Common myeloid progenitor, CD34-positive (primary cell): ENCODE results near the gene GPR148.

Experiments
- CTCF ChIA-PET: fragments of 350-600 bp; sonication (Branson Sonifier 250); formaldehyde crosslinking; loops from one replicate; lab custom pipeline; 2021; ENCODE audit warnings: antibody characterized with exemption; lab: Charles Lee
- POLR2A ChIA-PET: fragments of 350-600 bp; sonication (Branson Sonifier 250); formaldehyde crosslinking; loops from one replicate; lab custom pipeline; 2021; ENCODE audit warnings: antibody characterized with exemption; lab: Charles Lee
- DNase-seq, 3 donors: peaks; one replicate each; pipeline versions ENCODE4 v3.0.0 to v3.0.0-alpha.2; 2013
- H3K27ac ChIP-seq, 2 experiments: 1 replicate in 1 of 2; 2 replicates in 1 of 2; pipeline ENCODE4 v1.7.0; 2013; ENCODE audit warnings: inconsistent platforms in 2 of 2, low read length in 2 of 2, mild to moderate bottlenecking in 2 of 2, low read depth in 1 of 2, moderate library complexity in 1 of 2; ENCODE audit not compliant: severe bottlenecking in 2 of 2, insufficient read depth in 1 of 2, poor library complexity in 1 of 2
- H3K27me3 ChIP-seq, 5 experiments: replicated peaks in 2 of 5; 1 replicate in 3 of 5; 2 replicates in 2 of 5; pipeline versions ENCODE4 v1.6.1 to v1.7.0; 2013; ENCODE audit warnings: low read length in 4 of 5, mild to moderate bottlenecking in 2 of 5, moderate library complexity in 2 of 5, inconsistent platforms in 1 of 5; ENCODE audit not compliant: insufficient read depth in 5 of 5, control insufficient read depth in 4 of 5
- H3K36me3 ChIP-seq, 4 experiments: 1 replicate in 2 of 4; 2 replicates in 2 of 4; pipeline versions ENCODE4 v1.6.1 to v1.7.0; 2013; ENCODE audit warnings: low read length in 3 of 4, control low read depth in 1 of 4, mild to moderate bottlenecking in 1 of 4; ENCODE audit not compliant: control insufficient read depth in 4 of 4, insufficient read depth in 4 of 4
- H3K4me1 ChIP-seq, 4 experiments: 1 replicate in 3 of 4; 2 replicates in 1 of 4; pipeline versions ENCODE4 v1.6.1 to v1.7.1; 2013; ENCODE audit warnings: low read length in 3 of 4, mild to moderate bottlenecking in 3 of 4, control low read depth in 1 of 4, inconsistent platforms in 1 of 4, moderate library complexity in 1 of 4; ENCODE audit not compliant: control insufficient read depth in 4 of 4, insufficient read depth in 4 of 4; ENCODE audit errors: control extremely low read depth in 1 of 4
- H3K4me3 ChIP-seq, 7 experiments: 1 replicate in 4 of 7; 2 replicates in 3 of 7; pipeline versions ENCODE4 v1.5.1 to v1.7.0; 2013; ENCODE audit warnings: mild to moderate bottlenecking in 7 of 7, low read length in 6 of 7, moderate library complexity in 6 of 7, inconsistent platforms in 2 of 7, low read depth in 2 of 7, control low read depth in 1 of 7; ENCODE audit not compliant: insufficient read depth in 4 of 7, control insufficient read depth in 1 of 7; ENCODE audit errors: extremely low read depth in 1 of 7
- H3K9me3 ChIP-seq, 5 experiments: 1 replicate in 4 of 5; 2 replicates in 1 of 5; pipeline versions ENCODE4 v1.6.1 to v1.7.1; 2013; ENCODE audit warnings: low read length in 4 of 5, mild to moderate bottlenecking in 2 of 5, inconsistent platforms in 1 of 5, low read depth in 1 of 5, moderate library complexity in 1 of 5; ENCODE audit not compliant: control insufficient read depth in 4 of 5, insufficient read depth in 2 of 5; ENCODE audit errors: control extremely low read depth in 1 of 5
- WGBS: methylation state at CpG from one replicate; pipeline ENCODE4 v1.1.5; 2013; ENCODE audit not compliant: insufficient coverage; 5-methylcytosine and 5-hydroxymethylcytosine counted together

GPR148 gene

DNA sequence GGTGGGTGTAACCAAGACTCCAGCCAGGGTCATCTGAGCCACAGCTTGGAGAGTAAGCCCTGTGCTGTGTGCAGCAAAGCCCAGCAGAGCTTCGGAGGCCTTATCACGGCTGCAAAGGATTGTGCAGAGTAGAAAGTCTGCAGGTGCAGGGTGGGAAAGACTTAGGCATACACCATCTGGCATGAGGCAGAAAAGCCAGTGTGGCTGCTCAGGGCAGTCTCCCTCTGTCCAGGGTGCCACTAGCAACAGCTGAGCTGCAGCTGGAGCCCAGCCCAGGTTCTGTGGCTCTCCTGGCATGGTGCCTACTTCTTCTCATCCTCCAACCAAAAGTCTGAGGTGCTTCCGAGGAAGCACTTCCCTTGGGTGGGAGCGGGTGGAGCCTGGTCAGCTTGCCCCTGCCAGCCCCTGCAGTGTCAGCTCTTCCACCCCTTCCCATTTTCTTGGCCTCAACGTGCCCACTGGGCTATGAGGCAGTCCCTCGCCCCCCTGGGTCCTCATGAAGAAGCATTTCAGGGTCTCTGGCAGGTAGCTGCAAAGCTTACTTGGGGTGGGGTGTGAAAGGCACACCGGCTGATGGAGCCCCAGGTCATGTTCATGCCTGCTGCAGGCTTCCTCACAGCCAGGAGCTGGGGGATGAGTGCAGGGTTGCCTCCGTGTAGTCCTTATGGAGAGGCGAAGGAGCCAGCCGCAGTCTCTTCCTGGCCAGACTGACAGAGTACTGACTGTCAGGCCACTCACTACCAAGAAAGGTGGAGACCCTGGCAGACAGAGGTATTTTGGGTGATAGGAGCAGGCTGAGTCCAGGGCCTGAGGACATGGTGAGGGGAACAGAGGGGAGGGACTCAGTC lies 31.3 kb downstream of the GPR148 start:
- Histone ChIP-seq H3K27ac (no peak overlapping the region), H3K36me3 (no peaks in the 10 kb centered on the region), H3K4me3 (no peak overlapping the region), H3K4me1 (peaks cover 0 to 9% (median 5%) of the 10 kb centered on the region in 4 experiments), H3K9me3 (no peaks in the 10 kb centered on the region), H3K27me3 (peaks cover 0 to 54% (median 11%) of the 10 kb centered on the region in 5 experiments)
- WGBS = 68% methylated on average over 7 of the region's 10 CpGs
- POLR2A ChIA-PET = no interaction called here
- no peak for DNase-seq
- CTCF ChIA-PET = interaction anchor here (1.2 kb wide), 1 partner anchor 32 kb away, joined by 5 read pairs; no protein-coding TSS in a partner anchor

DNA sequence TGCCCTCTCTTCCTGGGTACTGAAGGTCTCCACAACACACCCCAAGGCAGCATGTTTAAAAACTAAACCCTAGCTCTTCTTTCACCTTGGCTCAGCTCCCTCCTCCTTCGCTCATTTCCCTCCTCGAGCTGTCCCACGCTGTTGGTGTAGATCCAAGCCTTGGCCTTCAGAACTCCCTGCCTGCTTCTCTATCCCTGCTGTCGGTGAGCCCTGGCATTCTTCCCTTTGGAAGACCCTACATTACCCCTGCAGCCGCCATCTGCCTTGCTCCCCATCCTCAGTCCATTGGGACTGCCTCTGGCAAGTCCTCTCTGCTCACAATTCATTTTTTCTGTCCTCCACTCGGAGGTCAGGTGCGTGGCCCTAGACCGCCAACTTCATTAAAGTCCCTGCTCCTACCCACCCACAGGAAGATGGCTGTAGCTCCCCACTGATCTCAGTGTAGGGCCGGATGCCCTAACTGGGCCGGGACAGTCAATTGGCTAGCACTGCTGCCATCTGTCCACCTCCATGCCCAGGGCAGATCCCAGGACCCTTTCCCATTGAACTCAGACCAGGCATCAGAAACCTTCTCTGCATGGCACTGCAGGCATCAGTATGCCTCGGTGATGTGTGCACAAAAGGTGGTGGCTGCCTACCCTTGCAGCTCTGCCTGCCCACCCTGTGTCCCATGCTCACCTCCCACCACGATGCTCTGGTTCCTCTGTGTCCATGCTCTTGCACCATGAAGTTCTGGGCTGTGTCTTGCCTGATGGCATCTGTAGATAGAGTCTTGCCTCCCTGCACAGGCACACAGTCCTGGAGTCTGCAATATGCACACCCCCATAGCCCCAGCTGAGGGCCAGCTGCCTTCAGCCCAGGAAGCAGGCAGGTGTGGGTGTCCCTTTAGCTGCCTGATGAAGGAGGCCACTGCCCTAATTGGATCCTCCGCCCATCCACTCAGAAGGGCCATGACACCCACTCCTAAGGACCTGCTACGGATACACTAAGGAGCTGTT lies 32.2 kb downstream of the GPR148 start:
- H3K27ac ChIP-seq = no peak overlapping the region
- no peaks in the 10 kb centered on the region for H3K9me3 ChIP-seq
- WGBS = 86% methylated on average over 13 of the region's 14 CpGs
- no peak for DNase-seq
- peaks cover 0 to 45% (median 8%) of the 10 kb centered on the region in 5 experiments for H3K27me3 ChIP-seq
- ChIA-PET CTCF (interaction anchor here (1.2 kb wide), 2 partner anchors 33 to 37 kb away, joined by 3 to 5 read pairs; no protein-coding TSS in a partner anchor), POLR2A (no interaction called here)
- H3K4me3 ChIP-seq = no peak overlapping the region
- H3K4me1 ChIP-seq = peaks cover 0 to 5% (median 2%) of the 10 kb centered on the region in 4 experiments
- H3K36me3 ChIP-seq = no peaks in the 10 kb centered on the region

DNA sequence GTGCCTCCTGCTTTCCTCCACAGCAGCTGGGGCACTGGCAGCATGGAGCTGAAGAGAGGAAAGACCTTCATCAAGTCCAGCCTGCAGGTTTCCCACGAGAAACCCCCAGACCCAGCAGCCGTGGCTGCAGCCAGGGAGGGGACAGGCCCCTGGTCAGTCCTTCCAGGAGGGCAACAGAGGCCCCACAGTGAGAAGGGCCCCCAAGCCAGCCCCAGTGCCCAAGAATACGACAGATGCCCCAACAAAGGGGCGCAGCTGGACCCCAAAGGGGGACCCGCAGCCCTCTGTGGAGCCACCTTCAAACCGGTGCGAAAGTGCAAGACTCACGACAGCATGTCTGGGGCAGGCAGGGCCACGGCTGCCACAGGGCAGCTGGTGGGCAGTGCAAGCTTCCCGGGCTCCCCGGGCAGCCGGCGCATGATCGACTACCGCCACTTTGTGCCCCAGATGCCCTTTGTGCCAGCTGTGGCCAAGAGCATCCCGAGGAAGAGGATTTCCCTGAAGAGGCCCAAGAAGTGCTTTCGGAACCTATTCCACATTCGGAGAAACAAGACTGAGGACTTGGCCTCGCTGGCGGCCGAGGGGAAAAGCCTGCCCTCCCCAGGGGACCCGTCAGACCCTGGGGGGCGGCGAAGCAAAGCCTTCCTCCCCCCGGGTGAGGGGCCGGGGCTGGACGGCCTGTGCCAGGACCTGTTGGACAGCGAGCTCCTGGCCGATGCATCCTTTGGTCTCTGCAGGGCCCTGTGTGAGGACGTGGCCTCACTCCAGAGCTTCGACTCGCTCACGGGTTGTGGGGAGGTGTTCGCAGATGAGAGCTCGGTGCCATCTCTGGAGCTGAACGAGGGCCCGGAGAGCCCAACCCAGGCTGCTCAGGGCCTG lies 33.4 kb downstream of the GPR148 start:
- Histone ChIP-seq H3K9me3 (no peaks in the 10 kb centered on the region), H3K4me3 (no peak overlapping the region), H3K27me3 (peaks cover 0 to 34% (median 4%) of the 10 kb centered on the region in 5 experiments), H3K36me3 (no peaks in the 10 kb centered on the region), H3K4me1 (no peaks in the 10 kb centered on the region), H3K27ac (no peak overlapping the region)
- ChIA-PET POLR2A (no interaction called here), CTCF (interaction anchor here (1.2 to 1.4 kb wide), 2 partner anchors 36 to 37 kb away, joined by 3 read pairs; no protein-coding TSS in a partner anchor)
- WGBS = 89% methylated on average over 36 of the region's 37 CpGs
- no peak for DNase-seq

DNA sequence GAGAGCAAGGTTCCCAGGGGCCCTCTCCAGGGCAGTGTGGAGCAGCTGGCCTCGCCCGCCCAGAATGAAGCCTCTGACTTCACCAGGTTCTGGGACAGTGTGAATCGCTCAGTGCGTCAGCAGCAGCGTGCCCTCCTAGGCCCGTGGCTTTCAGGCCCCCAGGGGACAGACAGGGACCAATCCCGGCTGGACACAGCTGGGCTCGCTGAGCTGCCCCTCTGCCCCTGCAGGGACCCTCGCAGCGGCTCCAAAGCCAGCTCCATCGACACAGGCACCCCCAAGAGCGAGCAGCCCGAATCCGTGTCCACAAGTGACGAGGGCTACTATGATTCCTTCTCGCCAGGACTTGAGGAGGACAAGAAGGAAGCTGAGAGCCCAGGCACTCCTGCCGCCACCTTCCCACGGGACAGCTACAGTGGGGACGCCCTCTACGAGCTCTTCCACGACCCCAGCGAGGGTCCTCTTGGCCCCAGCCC lies 34.1 kb downstream of the GPR148 start:
- DNase-seq = no peak
- Histone ChIP-seq H3K4me3 (no peak overlapping the region), H3K9me3 (no peaks in the 10 kb centered on the region), H3K36me3 (no peaks in the 10 kb centered on the region), H3K27ac (no peak overlapping the region), H3K4me1 (no peaks in the 10 kb centered on the region), H3K27me3 (peaks cover 0 to 28% (median 4%) of the 10 kb centered on the region in 5 experiments)
- WGBS = 95% methylated on average over 22 of the region's 22 CpGs
- ChIA-PET POLR2A (no interaction called here), CTCF (interaction anchor here (1.4 to 1.5 kb wide), 2 partner anchors 34 to 37 kb away, joined by 3 to 4 read pairs; no protein-coding TSS in a partner anchor)

DNA sequence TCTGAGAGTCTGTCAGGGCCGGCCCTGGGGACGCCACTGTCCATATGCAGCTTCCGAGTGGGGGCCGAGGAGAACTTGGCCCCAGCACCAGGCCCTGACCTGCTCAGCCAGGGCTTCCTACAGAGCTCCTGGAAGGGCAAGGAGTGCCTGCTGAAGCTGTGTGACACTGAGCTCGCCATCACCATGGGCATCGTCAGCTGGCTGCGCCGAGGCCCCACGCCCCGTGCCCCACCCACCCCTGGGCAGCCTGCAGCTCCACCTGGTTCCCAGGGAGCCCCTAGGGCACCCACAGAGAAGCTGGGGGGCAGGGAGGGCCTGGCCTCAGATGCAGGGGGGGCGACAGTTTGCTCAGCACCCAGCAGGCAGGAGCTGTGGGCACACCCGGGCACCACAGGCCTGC lies 34.5 kb downstream of the GPR148 start:
- no peak for DNase-seq
- no peak overlapping the region for H3K27ac ChIP-seq
- no peaks in the 10 kb centered on the region for H3K9me3 ChIP-seq
- no peaks in the 10 kb centered on the region for H3K36me3 ChIP-seq
- CTCF ChIA-PET = interaction anchor here (1.5 kb wide), 1 partner anchor 34 kb away, joined by 4 read pairs; no protein-coding TSS in a partner anchor
- no peak overlapping the region for H3K4me3 ChIP-seq
- peaks cover 0 to 24% (median 4%) of the 10 kb centered on the region in 5 experiments for H3K27me3 ChIP-seq
- H3K4me1 ChIP-seq = no peaks in the 10 kb centered on the region
- POLR2A ChIA-PET = no interaction called here
- whole genome bisulfite sequencing = 98% methylated on average over 12 of the region's 12 CpGs
